Embryonic facial prominence (tissue), 1 donor: ENCODE measurements around the gene NFATC1.

Experiments
- DNase-seq: peaks from one replicate; pipeline ENCODE4 v3.0.0-alpha.2; 2016; ENCODE audit errors: extremely low spot score

NFATC1 gene

GRCh38 chr18:79389689-79390088 lies 6.0 kb upstream of the NFATC1 start:
- no peak for DNase-seq

- no peak for DNase-seq
Measured at GRCh38 chr18:79392226-79392625, 3.5 kb upstream of the NFATC1 start.

- no peak for DNase-seq
Measured at GRCh38 chr18:79393181-79393634, 2.5 kb upstream of the NFATC1 start.

- DNase-seq = peak; percentile 83
Measured at GRCh38 chr18:79393635-79394533, 1.8 kb upstream of the NFATC1 start.

- DNase-seq = peak; percentile 87
Measured at GRCh38 chr18:79394534-79395307, 1.0 kb upstream of the NFATC1 start.

GRCh38 chr18:79395308-79395640 lies 456 bp upstream of the NFATC1 start:
- no peak for DNase-seq

GRCh38 chr18:79396431-79397246 lies 909 bp downstream of the NFATC1 start:
- DNase-seq = no peak

- no peak for DNase-seq
Measured at GRCh38 chr18:79397247-79397829, 1.6 kb downstream of the NFATC1 start.

- no peak for DNase-seq
Measured at GRCh38 chr18:79397830-79398761, 2.4 kb downstream of the NFATC1 start.

- no peak for DNase-seq
Measured at GRCh38 chr18:79399275-79400081, 3.7 kb downstream of the NFATC1 start.

- no peak for DNase-seq
Measured at GRCh38 chr18:79400091-79400590, 4.4 kb downstream of the NFATC1 start.

GRCh38 chr18:79400591-79401381 lies 5.1 kb downstream of the NFATC1 start:
- DNase-seq = no peak

- DNase-seq = no peak
Measured at GRCh38 chr18:79401494-79402208, 5.9 kb downstream of the NFATC1 start.

GRCh38 chr18:79402209-79402576 lies 6.5 kb downstream of the NFATC1 start:
- no peak for DNase-seq

- no peak for DNase-seq
Measured at GRCh38 chr18:79402977-79403722, 7.4 kb downstream of the NFATC1 start.

GRCh38 chr18:79403723-79404566 lies 8.2 kb downstream of the NFATC1 start:
- DNase-seq = no peak

- no peak for DNase-seq
Measured at GRCh38 chr18:79404567-79404910, 8.8 kb downstream of the NFATC1 start.
